Muscle layer of duodenum (tissue), 2 donors: Measurements from ENCODE around the gene SPI1.

Source experiments
- H3K27ac ChIP-seq: one replicate; pipeline ENCODE4 v1.7.0; 2013; ENCODE audit warnings: mild to moderate bottlenecking, low read length
- H3K27me3 ChIP-seq: one replicate; pipeline ENCODE4 v1.7.0; 2013; ENCODE audit warnings: low read depth, mild to moderate bottlenecking, control low read depth, low read length
- H3K36me3 ChIP-seq, 2 donors: one replicate each; pipeline ENCODE4 v1.7.0; 2013; ENCODE audit warnings: low read length in 2 of 2, control low read depth in 1 of 2, mild to moderate bottlenecking in 1 of 2; ENCODE audit not compliant: insufficient read depth in 2 of 2, control insufficient read depth in 1 of 2
- H3K4me1 ChIP-seq, 2 donors: one replicate each; pipeline ENCODE4 v1.7.0; 2013; ENCODE audit warnings: low read length in 2 of 2, mild to moderate bottlenecking in 2 of 2, control low read depth in 1 of 2, moderate library complexity in 1 of 2; ENCODE audit not compliant: insufficient read depth in 2 of 2, control insufficient read depth in 1 of 2
- H3K4me3 ChIP-seq, 2 donors: one replicate each; pipeline ENCODE4 v1.7.0; 2013; ENCODE audit warnings: low read length in 2 of 2, low read depth in 1 of 2, mild to moderate bottlenecking in 1 of 2
- H3K9me3 ChIP-seq, 2 donors: one replicate each; pipeline ENCODE4 v1.7.0; 2013; ENCODE audit warnings: low read length in 2 of 2, control low read depth in 1 of 2, mild to moderate bottlenecking in 1 of 2; ENCODE audit not compliant: control insufficient read depth in 1 of 2
- donor health status: healthy.

Gene SPI1

GRCh38 chr11:47391711-47392432, 13.5 kb upstream of the SPI1 start:
- peak overlapping the region; percentile 51 for H3K27ac ChIP-seq

GRCh38 chr11:47391077-47391583, 12.8 kb upstream of the SPI1 start:
- H3K36me3 ChIP-seq, result no peaks in the 10 kb centered on the region
- peak overlapping the region; percentile 63 for H3K27ac ChIP-seq
- no peaks in the 10 kb centered on the region for H3K9me3 ChIP-seq
- H3K4me3 ChIP-seq, result no peak overlapping the region
- no peaks in the 10 kb centered on the region for H3K27me3 ChIP-seq
- H3K4me1 ChIP-seq, result peaks cover 0 to 7% of the 10 kb centered on the region in 2 donors

More at GRCh38 chr11:47391711-47392432, 13.5 kb upstream of the SPI1 start:
- Histone ChIP-seq H3K4me1 (peaks cover 0 to 7% of the 10 kb centered on the region in 2 donors), H3K36me3 (no peaks in the 10 kb centered on the region), H3K9me3 (no peaks in the 10 kb centered on the region), H3K27me3 (no peaks in the 10 kb centered on the region), H3K4me3 (no peak overlapping the region)

DNA sequence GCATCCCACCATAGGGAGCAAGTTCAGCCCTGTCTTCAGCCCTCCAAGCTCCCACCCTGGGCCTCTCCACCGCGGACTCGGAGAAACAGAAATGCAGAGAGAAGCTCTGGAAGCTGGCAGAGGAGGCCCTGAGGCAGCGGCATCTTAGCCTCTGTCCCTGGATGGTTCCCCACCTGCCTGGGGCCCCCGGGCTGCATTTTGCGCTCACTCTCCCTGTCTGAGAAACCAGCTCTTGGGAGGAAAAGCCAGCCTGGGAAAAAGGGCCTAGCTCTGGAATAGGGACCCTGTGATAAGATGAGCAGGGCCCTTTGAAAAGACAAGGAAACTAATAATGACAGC, 12.0 kb upstream of the SPI1 start:
- H3K27ac ChIP-seq, result peak overlapping the region; percentile 63
- H3K4me1 ChIP-seq, result peaks cover 0 to 7% of the 10 kb centered on the region in 2 donors
- H3K27me3 ChIP-seq, result no peaks in the 10 kb centered on the region
- H3K4me3 ChIP-seq, result no peak overlapping the region
- no peaks in the 10 kb centered on the region for H3K36me3 ChIP-seq
- no peaks in the 10 kb centered on the region for H3K9me3 ChIP-seq

- Histone ChIP-seq H3K4me1 (peaks cover 0 to 7% of the 10 kb centered on the region in 2 donors), H3K36me3 (no peaks in the 10 kb centered on the region), H3K27ac (no peak overlapping the region), H3K27me3 (no peaks in the 10 kb centered on the region), H3K9me3 (no peaks in the 10 kb centered on the region), H3K4me3 (no peak overlapping the region)
Measured at GRCh38 chr11:47389577-47390421, 11.5 kb upstream of the SPI1 start.

- Histone ChIP-seq H3K9me3 (no peaks in the 10 kb centered on the region), H3K27ac (no peak overlapping the region), H3K4me1 (peaks cover 0 to 6% of the 10 kb centered on the region in 2 donors), H3K27me3 (no peaks in the 10 kb centered on the region), H3K36me3 (no peaks in the 10 kb centered on the region), H3K4me3 (no peak overlapping the region)
Measured at GRCh38 chr11:47388697-47389576, 10.6 kb upstream of the SPI1 start.

- H3K27ac ChIP-seq, result no peak overlapping the region
- no peaks in the 10 kb centered on the region for H3K27me3 ChIP-seq
- no peaks in the 10 kb centered on the region for H3K36me3 ChIP-seq
- no peaks in the 10 kb centered on the region for H3K4me1 ChIP-seq
- no peaks in the 10 kb centered on the region for H3K9me3 ChIP-seq
- no peak overlapping the region for H3K4me3 ChIP-seq
Measured at GRCh38 chr11:47387944-47388696, 9.8 kb upstream of the SPI1 start.

DNA sequence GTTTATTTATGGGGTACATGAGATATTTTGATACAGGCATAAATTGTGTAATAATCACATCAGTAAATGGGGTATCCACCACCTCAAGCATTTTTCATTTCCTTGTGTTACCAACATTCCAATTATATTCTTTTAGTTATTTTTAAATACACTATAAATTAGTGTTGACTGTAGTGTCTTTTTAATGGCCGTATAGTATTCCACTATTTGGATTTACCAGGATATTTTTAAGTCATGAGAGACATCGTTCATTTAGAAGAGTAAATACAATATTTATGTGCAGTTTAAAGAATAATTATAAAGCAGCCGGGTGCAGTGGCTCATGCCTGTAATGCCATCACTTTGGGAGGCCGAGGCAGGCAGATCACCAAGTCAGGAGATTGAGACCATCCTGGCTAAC, 6.2 kb upstream of the SPI1 start:
- Histone ChIP-seq H3K27me3 (no peaks in the 10 kb centered on the region), H3K36me3 (no peaks in the 10 kb centered on the region), H3K4me3 (no peak overlapping the region)

DNA sequence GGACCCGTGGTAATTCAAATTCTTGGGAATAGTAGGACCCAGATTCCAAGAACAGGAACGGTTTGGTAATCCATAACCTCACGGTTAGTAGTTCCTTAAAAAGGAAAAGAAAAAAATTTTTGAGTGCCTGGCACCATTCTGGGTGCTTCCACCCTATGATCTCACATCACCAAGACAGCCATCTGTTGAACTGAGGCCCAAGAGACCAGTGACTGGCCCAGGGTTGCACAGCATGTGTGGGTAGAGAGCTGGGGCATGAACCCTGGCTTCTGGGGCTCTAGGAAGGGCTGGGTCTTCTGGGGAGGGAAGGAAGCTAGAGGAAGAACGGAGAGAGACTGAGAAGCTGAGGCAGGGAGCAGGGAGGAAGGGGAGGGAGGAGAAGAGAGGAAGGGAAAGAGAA, 4.7 kb upstream of the SPI1 start:
- no peaks in the 10 kb centered on the region for H3K4me1 ChIP-seq
- no peaks in the 10 kb centered on the region for H3K36me3 ChIP-seq
- H3K27ac ChIP-seq, result no peak overlapping the region
- no peaks in the 10 kb centered on the region for H3K27me3 ChIP-seq
- H3K9me3 ChIP-seq, result no peaks in the 10 kb centered on the region
- no peak overlapping the region for H3K4me3 ChIP-seq

More for the DNA sequence above, 6.2 kb upstream of the SPI1 start:
- Histone ChIP-seq H3K27ac (no peak overlapping the region), H3K4me1 (no peaks in the 10 kb centered on the region), H3K9me3 (no peaks in the 10 kb centered on the region)

- Histone ChIP-seq H3K4me1 (no peaks in the 10 kb centered on the region), H3K9me3 (no peaks in the 10 kb centered on the region), H3K4me3 (no peak overlapping the region), H3K36me3 (no peaks in the 10 kb centered on the region), H3K27me3 (no peaks in the 10 kb centered on the region), H3K27ac (no peak overlapping the region)
Measured at GRCh38 chr11:47380078-47380477, 1.7 kb upstream of the SPI1 start.

GRCh38 chr11:47379317-47379716, 970 bp upstream of the SPI1 start:
- H3K36me3 ChIP-seq, result no peaks in the 10 kb centered on the region
- no peaks in the 10 kb centered on the region for H3K27me3 ChIP-seq
- no peaks in the 10 kb centered on the region for H3K9me3 ChIP-seq
- H3K27ac ChIP-seq, result no peak overlapping the region
- no peaks in the 10 kb centered on the region for H3K4me1 ChIP-seq
- H3K4me3 ChIP-seq, result no peak overlapping the region
